ENCODE data around the gene TMEM222.

The TMEM222 gene

GRCh38 chr1:27342391-27342777 is 20.4 kb downstream of the TMEM222 start:
- DNase-seq (ENCODE audit: low read depth), result no peak

- DNase-seq (ENCODE audit: low read depth), result peak; percentile 50
Observed at GRCh38 chr1:27342778-27343638, 21.0 kb downstream of the TMEM222 start.

GRCh38 chr1:27343639-27344025 is 21.7 kb downstream of the TMEM222 start:
- DNase-seq (ENCODE audit: low read depth), result no peak

GRCh38 chr1:27345272-27345671 is 23.3 kb downstream of the TMEM222 start:
- DNase-seq (ENCODE audit: low read depth), result no peak

GRCh38 chr1:27346357-27346756 is 24.4 kb downstream of the TMEM222 start:
- no peak for DNase-seq (ENCODE audit: low read depth)

- no peak for DNase-seq (ENCODE audit: low read depth)
Observed at GRCh38 chr1:27346991-27347624, 25.1 kb downstream of the TMEM222 start.

GRCh38 chr1:27348861-27349783 is 27.2 kb downstream of the TMEM222 start:
- DNase-seq (ENCODE audit: low read depth), result no peak

GRCh38 chr1:27349784-27350662 is 28.1 kb downstream of the TMEM222 start:
- no peak for DNase-seq (ENCODE audit: low read depth)

GRCh38 chr1:27350663-27351540 is 28.9 kb downstream of the TMEM222 start:
- no peak for DNase-seq (ENCODE audit: low read depth)

- no peak for DNase-seq (ENCODE audit: low read depth)
Observed at GRCh38 chr1:27351541-27352107, 29.7 kb downstream of the TMEM222 start.

- no peak for DNase-seq (ENCODE audit: low read depth)
Observed at GRCh38 chr1:27353166-27353565, 31.2 kb downstream of the TMEM222 start.

GRCh38 chr1:27353629-27354028 is 31.7 kb downstream of the TMEM222 start:
- DNase-seq (ENCODE audit: low read depth), result no peak

- no peak for DNase-seq (ENCODE audit: low read depth)
Observed at GRCh38 chr1:27355683-27356082, 33.7 kb downstream of the TMEM222 start.

- DNase-seq (ENCODE audit: low read depth), result no peak
Observed at GRCh38 chr1:27356277-27356618, 34.3 kb downstream of the TMEM222 start.

- DNase-seq (ENCODE audit: low read depth), result no peak
Observed at GRCh38 chr1:27356619-27357280, 34.8 kb downstream of the TMEM222 start.

GRCh38 chr1:27357281-27358037 is 35.5 kb downstream of the TMEM222 start:
- peak; percentile 68 for DNase-seq (ENCODE audit: low read depth)

- DNase-seq (ENCODE audit: low read depth), result no peak
Observed at GRCh38 chr1:27358038-27358927, 36.3 kb downstream of the TMEM222 start.

GRCh38 chr1:27358928-27359313 is 37.0 kb downstream of the TMEM222 start:
- no peak for DNase-seq (ENCODE audit: low read depth)
